22Rv1 (cell line): Measurements from ENCODE around the gene NDUFV2.

ENCODE experiments used
- H3K27ac ChIP-seq: fragments of 450-650 bp; 2 replicates; pipeline ENCODE4 v1.5.1; 2017
- ZFX ChIP-seq: fragments of 450-650 bp; IDR thresholded peaks from 2 replicates; pipeline ENCODE4 v1.6.1; 2017; ENCODE audit warnings: antibody characterized with exemption, borderline replicate concordance
- TF ChIP-seq, protein P1 (sequence below): fragments of 450-650 bp; IDR thresholded peaks from 2 replicates; pipeline ENCODE4 v1.5.1; 2017; ENCODE audit warnings: mild to moderate bottlenecking

Gene NDUFV2

GRCh38 chr18:9065864-9066263 lies 36.6 kb upstream of the NDUFV2 start:
- no peak for TF ChIP-seq ZFX
- TF ChIP-seq, protein P1, sequence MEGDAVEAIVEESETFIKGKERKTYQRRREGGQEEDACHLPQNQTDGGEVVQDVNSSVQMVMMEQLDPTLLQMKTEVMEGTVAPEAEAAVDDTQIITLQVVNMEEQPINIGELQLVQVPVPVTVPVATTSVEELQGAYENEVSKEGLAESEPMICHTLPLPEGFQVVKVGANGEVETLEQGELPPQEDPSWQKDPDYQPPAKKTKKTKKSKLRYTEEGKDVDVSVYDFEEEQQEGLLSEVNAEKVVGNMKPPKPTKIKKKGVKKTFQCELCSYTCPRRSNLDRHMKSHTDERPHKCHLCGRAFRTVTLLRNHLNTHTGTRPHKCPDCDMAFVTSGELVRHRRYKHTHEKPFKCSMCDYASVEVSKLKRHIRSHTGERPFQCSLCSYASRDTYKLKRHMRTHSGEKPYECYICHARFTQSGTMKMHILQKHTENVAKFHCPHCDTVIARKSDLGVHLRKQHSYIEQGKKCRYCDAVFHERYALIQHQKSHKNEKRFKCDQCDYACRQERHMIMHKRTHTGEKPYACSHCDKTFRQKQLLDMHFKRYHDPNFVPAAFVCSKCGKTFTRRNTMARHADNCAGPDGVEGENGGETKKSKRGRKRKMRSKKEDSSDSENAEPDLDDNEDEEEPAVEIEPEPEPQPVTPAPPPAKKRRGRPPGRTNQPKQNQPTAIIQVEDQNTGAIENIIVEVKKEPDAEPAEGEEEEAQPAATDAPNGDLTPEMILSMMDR = no peak
- H3K27ac ChIP-seq = no peak overlapping the region

- TF ChIP-seq, protein P1 = no peak
- TF ChIP-seq ZFX = no peak
- H3K27ac ChIP-seq = no peak overlapping the region
These were observed 36.1 kb upstream of the NDUFV2 start for GRCh38 chr18:9066358-9066757.

DNA sequence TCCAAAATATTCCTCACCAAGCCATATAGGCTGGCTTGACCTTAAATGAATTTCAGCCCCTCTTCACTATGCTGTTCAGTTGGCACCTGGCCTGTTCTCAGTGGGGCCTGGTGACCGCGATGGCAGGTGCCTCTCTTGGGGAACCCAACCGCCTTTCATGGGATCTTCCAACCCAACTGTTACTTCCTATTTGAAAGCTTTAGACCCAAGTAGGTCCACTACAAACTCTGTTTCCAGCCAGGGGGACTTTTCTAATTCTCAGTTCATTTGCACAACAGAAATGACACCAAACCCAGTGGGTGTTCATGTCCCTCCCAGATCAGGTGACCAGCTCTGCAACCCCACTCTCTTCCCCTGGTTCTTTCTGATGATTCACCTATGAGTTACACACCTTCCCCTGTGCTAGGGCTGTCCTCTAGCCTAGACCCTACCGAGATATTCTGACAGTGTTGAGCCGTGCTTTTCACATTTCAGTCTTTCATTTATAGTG lies 35.6 kb upstream of the NDUFV2 start:
- H3K27ac ChIP-seq = no peak overlapping the region
- TF ChIP-seq, protein P1 = no peak

DNA sequence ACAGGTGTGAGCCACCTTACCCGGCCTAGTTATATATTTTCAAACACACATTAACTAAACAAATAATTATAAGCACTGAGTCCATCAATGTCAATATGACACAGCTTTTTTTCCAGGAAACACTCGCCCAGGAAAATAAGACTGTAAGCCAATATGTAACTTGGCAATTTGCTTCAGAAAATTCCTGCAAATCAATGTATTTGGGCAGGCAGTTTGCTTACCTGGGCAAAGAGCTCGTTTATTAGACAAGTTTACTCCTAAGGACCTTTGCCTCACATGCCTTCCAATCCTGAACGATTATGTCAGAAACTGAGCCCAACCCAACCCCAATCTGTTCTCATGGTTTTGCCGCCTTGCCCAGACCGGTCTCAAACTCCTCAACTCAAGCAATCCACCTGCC lies 34.7 kb upstream of the NDUFV2 start:
- no peak for TF ChIP-seq ZFX
- TF ChIP-seq, protein P1 = no peak
- no peak overlapping the region for H3K27ac ChIP-seq

DNA sequence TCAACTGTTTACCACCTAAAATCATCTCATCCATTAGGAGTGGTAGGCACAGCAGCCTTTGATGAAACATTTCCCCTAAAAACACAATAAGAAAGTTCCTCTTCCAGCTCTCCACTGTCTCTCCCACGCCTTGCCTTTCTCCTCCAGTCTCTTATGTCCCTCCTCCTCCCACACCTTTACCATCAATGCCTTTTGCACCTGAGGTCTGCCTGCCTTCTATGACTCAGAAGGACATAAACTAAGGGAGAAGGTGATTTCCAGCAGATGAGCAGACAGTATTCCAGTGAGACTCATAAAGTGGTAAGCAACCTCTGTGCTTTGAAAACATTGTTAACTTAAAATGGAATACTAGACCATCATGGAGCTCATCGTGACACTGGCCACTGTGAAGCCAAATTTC lies 34.2 kb upstream of the NDUFV2 start:
- no peak overlapping the region for H3K27ac ChIP-seq
- TF ChIP-seq ZFX = no peak
- TF ChIP-seq, protein P1 = no peak

GRCh38 chr18:9069601-9070000 lies 32.9 kb upstream of the NDUFV2 start:
- TF ChIP-seq, protein P1 = no peak
- no peak for TF ChIP-seq ZFX
- H3K27ac ChIP-seq = no peak overlapping the region

- TF ChIP-seq, protein P1 = no peak
- TF ChIP-seq ZFX = no peak
- H3K27ac ChIP-seq = no peak overlapping the region
These were observed 32.3 kb upstream of the NDUFV2 start for GRCh38 chr18:9070212-9070611.
